Measurements from ENCODE around the gene FCGR2B. TPM values are rescaled to one million over a fixed set of nuclear protein-coding genes. Genes with fewer than 3 reads are reported as not detected.
"Not testable (repeated sequence)": the region's sequence is repeated elsewhere in the genome, so short reads cannot be mapped to it uniquely, and the experiment has no call there.

Gene FCGR2B
- total RNA-seq = 11.6 TPM

GRCh38 chr1:161662684-161663339, at the start of gene FCGR2B:
FCGR2B (plus strand) TSS chr1:161663143; CDS start chr1:161663242, 99 bp downstream.
- not testable (repeated sequence) for DNase-seq (ENCODE audit: low spot score)

- DNase-seq (ENCODE audit: low spot score) = not testable (repeated sequence)
These were observed 46.5 kb upstream of the FCGR2B start for GRCh38 chr1:161616417-161616816.

GRCh38 chr1:161618517-161618916, 44.4 kb upstream of the FCGR2B start:
- not testable (repeated sequence) for DNase-seq (ENCODE audit: low spot score)

GRCh38 chr1:161620399-161620798, 42.5 kb upstream of the FCGR2B start:
- DNase-seq (ENCODE audit: low spot score) = not testable (repeated sequence)

- peak; percentile 78 for DNase-seq (ENCODE audit: low spot score)
These were observed 41.6 kb upstream of the FCGR2B start for GRCh38 chr1:161621181-161622000.

GRCh38 chr1:161622054-161622453, 40.9 kb upstream of the FCGR2B start:
- not testable (repeated sequence) for DNase-seq (ENCODE audit: low spot score)

GRCh38 chr1:161623401-161624051, 39.4 kb upstream of the FCGR2B start:
- not testable (repeated sequence) for DNase-seq (ENCODE audit: low spot score)

GRCh38 chr1:161624605-161625004, 38.3 kb upstream of the FCGR2B start:
- not testable (repeated sequence) for DNase-seq (ENCODE audit: low spot score)

- DNase-seq (ENCODE audit: low spot score) = not testable (repeated sequence)
These were observed 36.3 kb upstream of the FCGR2B start for GRCh38 chr1:161626445-161627146.

GRCh38 chr1:161630128-161630742, 32.7 kb upstream of the FCGR2B start:
- DNase-seq (ENCODE audit: low spot score) = not testable (repeated sequence)

- no peak for DNase-seq (ENCODE audit: low spot score)
These were observed 31.9 kb upstream of the FCGR2B start, which contains the start of gene FCGR3B for GRCh38 chr1:161631076-161631475. FCGR3B (minus strand) TSS chr1:161631176; CDS start chr1:161631094, 82 bp downstream.

- DNase-seq (ENCODE audit: low spot score) = not testable (repeated sequence)
These were observed 27.9 kb upstream of the FCGR2B start for GRCh38 chr1:161634993-161635392.

- DNase-seq (ENCODE audit: low spot score) = not testable (repeated sequence)
These were observed 26.7 kb upstream of the FCGR2B start for GRCh38 chr1:161636189-161636782.

- not testable (repeated sequence) for DNase-seq (ENCODE audit: low spot score)
These were observed 26.0 kb upstream of the FCGR2B start for GRCh38 chr1:161636976-161637375.

GRCh38 chr1:161638251-161638993, 24.5 kb upstream of the FCGR2B start:
- DNase-seq (ENCODE audit: low spot score) = not testable (repeated sequence)

- DNase-seq (ENCODE audit: low spot score) = not testable (repeated sequence)
These were observed 23.7 kb upstream of the FCGR2B start for GRCh38 chr1:161639203-161639602.

GRCh38 chr1:161642697-161643096, 20.2 kb upstream of the FCGR2B start:
- not testable (repeated sequence) for DNase-seq (ENCODE audit: low spot score)

GRCh38 chr1:161643481-161644208, 19.3 kb upstream of the FCGR2B start:
- not testable (repeated sequence) for DNase-seq (ENCODE audit: low spot score)

GRCh38 chr1:161644855-161645254, 18.1 kb upstream of the FCGR2B start:
- DNase-seq (ENCODE audit: low spot score) = not testable (repeated sequence)
